D721Med (cell line): Measurements from ENCODE around the gene GMDS.

Experiments used
- DNase-seq: peaks from one replicate; pipeline ENCODE4 v3.0.0; 2011; ENCODE audit warnings: low spot score; ENCODE audit not compliant: insufficient read length
- FAIRE-seq: peaks from 2 replicates; lab custom pipeline; 2011; peaks lifted over from hg19 to GRCh38; lab: Jason Lieb, UNC
- CTCF ChIP-seq: IDR thresholded peaks from 2 replicates; pipeline ENCODE4 v1.5.1; 2012; ENCODE audit warnings: mild to moderate bottlenecking, control low read depth; ENCODE audit not compliant: insufficient read depth; ENCODE audit errors: missing control alignments

Gene GMDS

GRCh38 chr6:2229039-2229438, 16.4 kb downstream of the GMDS start:
- FAIRE-seq (no peak), DNase-seq (no peak)
- TF ChIP-seq CTCF, result no peak

- no peak for FAIRE-seq
- no peak for TF ChIP-seq CTCF
- DNase-seq, result no peak
Measured at GRCh38 chr6:2228392-2228791, 17.0 kb downstream of the GMDS start.

GRCh38 chr6:2226775-2227174, 18.6 kb downstream of the GMDS start:
- TF ChIP-seq CTCF, result no peak
- FAIRE-seq (no peak), DNase-seq (no peak)

- TF ChIP-seq CTCF, result no peak
- no peak for FAIRE-seq
- no peak for DNase-seq
Measured at GRCh38 chr6:2225422-2226392, 19.7 kb downstream of the GMDS start.

- no peak for DNase-seq
- no peak for FAIRE-seq
- TF ChIP-seq CTCF, result no peak
Measured at GRCh38 chr6:2224847-2225382, 20.5 kb downstream of the GMDS start.

- FAIRE-seq (no peak), DNase-seq (no peak)
- no peak for TF ChIP-seq CTCF
Measured at GRCh38 chr6:2222275-2222842, 23.0 kb downstream of the GMDS start.
